ENCODE results near the gene PDIA2.

GRCh38 chr16:321532-321931, 38.6 kb downstream of the PDIA2 start:
- no peak for TF ChIP-seq BMI1 (IDR thresholded peaks at IDR 0.05; ENCODE audit: borderline replicate concordance)
- TF ChIP-seq FOS (IDR thresholded peaks at IDR 0.05; ENCODE audit: borderline replicate concordance, extremely low read depth, insufficient read length): no peak
- no peak for TF ChIP-seq EP300 (IDR thresholded peaks at IDR 0.05; ENCODE audit: borderline replicate concordance in 1 of 2, control insufficient read depth in 1 of 2, low read depth in 2 of 2, low read length in 2 of 2)
- TF ChIP-seq POLR2AphosphoS5 (IDR thresholded peaks at IDR 0.05; ENCODE audit: low read length): no peak
- TF ChIP-seq PML (IDR thresholded peaks at IDR 0.05; ENCODE audit: low read length): no peak
